HFF-Myc (cell line): ENCODE measurements around the gene TMEM131.
A peak's percentile ranks its signal among the peaks of the same experiment; 100 is the strongest.

ENCODE experiments used
- DNase-seq: peaks from one replicate; pipeline ENCODE4 v3.0.0-alpha.2; 2011; ENCODE audit warnings: low read depth; ENCODE audit errors: extremely low read depth
- H3K4me3 ChIP-seq: replicated peaks from 2 replicates; pipeline ENCODE4 v1.5.1; 2011; ENCODE audit warnings: low read depth, mild to moderate bottlenecking, control low read depth, low read length
- CTCF ChIP-seq: IDR thresholded peaks from 2 replicates; pipeline ENCODE4 v1.5.1; 2012; ENCODE audit warnings: mild to moderate bottlenecking, low read depth, low read length, control low read depth; ENCODE audit errors: missing control alignments

The TMEM131 gene

DNA sequence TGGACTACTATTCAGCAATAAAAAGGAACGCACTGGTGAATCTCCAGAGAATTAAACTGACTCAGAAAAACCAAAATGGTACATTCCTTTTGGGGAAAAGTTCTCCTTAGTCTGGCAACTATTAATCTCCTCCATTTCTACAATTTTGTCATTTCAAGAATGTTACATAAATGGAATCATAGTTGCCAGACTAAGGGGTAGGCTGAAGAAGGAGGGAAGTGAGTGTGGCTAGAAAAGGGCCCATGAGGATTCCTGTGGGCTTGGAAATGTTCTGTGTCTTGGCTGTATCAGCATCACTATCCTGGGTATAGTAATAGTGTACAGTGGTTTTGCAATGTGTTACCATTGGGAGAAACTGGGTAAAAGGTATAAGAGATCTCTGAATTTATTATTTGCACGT is 209.9 kb downstream of the TMEM131 start:
- DNase-seq = no peak

GRCh38 chr2:97784953-97785352 is 210.8 kb downstream of the TMEM131 start:
- TF ChIP-seq CTCF = no peak
- no peak for DNase-seq
- H3K4me3 ChIP-seq = no peak overlapping the region

More for the DNA sequence above, 209.9 kb downstream of the TMEM131 start:
- H3K4me3 ChIP-seq = no peak overlapping the region
- TF ChIP-seq CTCF = no peak

GRCh38 chr2:97781981-97782380 is 213.8 kb downstream of the TMEM131 start:
- H3K4me3 ChIP-seq = no peak overlapping the region
- TF ChIP-seq CTCF = no peak
- DNase-seq = no peak

DNA sequence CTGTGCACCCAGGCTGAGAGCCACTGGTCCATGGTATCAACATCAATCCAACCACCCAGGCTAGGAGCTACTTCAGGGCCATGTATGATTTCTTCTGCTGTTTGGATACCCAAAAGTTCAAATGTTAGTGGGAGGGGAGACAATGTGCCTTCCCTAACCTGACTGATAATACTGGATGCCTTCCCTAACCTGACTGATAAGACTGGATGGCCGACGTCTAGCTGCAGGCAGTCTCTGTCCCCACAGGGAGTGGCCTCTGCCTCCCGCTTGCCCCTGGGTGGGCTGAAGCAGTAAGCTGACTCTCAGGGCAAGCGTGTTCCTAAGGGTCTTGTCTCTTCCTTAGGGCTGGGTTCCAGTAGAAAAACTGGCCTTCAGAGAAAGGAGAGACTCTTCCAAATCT is 216.6 kb downstream of the TMEM131 start:
- TF ChIP-seq CTCF = no peak
- no peak for DNase-seq

GRCh38 chr2:97775074-97775473 is 220.7 kb downstream of the TMEM131 start:
- no peak overlapping the region for H3K4me3 ChIP-seq
- no peak for TF ChIP-seq CTCF
- no peak for DNase-seq

More for the DNA sequence above, 216.6 kb downstream of the TMEM131 start:
- no peak overlapping the region for H3K4me3 ChIP-seq

DNA sequence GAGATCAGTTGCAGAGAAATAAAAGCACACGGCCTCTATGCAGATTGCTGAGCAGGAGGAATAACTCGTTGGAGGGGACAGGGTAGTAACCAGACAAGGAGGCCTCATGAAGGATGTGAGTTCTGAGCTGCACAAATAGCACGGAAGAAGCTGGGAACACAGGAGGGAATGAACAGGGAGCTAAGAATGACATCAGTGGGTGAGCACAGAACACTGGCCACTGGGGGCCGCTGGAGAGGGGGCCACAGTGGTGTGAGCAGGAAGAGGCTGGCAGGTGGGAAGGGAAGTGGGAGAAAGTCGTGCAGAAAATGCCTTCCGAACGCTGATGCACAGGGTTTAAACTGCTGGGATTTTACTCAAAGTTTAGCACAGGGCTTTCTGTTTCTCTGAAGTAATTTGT is 221.3 kb downstream of the TMEM131 start:
- TF ChIP-seq CTCF = peak; percentile 56
- H3K4me3 ChIP-seq = no peak overlapping the region
- DNase-seq = no peak

GRCh38 chr2:97770445-97770844 is 225.3 kb downstream of the TMEM131 start:
- DNase-seq = no peak
- TF ChIP-seq CTCF = no peak
- no peak overlapping the region for H3K4me3 ChIP-seq
